GM18868 (cell line): ENCODE data around the gene TOP2B.

Experiments
- ATAC-seq: cut with Tn5 transposase; IDR thresholded peaks from one replicate; pipeline ENCODE4 v1.9.1; 2021; ENCODE audit warnings: mild to moderate bottlenecking, moderate library complexity; ENCODE audit not compliant: unreplicated experiment

Gene TOP2B

GRCh38 chr3:25564075-25564474 lies 100.6 kb downstream of the TOP2B start:
- no peak for ATAC-seq

- ATAC-seq: no peak
These were observed 101.1 kb downstream of the TOP2B start for GRCh38 chr3:25563601-25564000.

- ATAC-seq: no peak
These were observed 105.9 kb downstream of the TOP2B start for GRCh38 chr3:25558796-25559195.

DNA sequence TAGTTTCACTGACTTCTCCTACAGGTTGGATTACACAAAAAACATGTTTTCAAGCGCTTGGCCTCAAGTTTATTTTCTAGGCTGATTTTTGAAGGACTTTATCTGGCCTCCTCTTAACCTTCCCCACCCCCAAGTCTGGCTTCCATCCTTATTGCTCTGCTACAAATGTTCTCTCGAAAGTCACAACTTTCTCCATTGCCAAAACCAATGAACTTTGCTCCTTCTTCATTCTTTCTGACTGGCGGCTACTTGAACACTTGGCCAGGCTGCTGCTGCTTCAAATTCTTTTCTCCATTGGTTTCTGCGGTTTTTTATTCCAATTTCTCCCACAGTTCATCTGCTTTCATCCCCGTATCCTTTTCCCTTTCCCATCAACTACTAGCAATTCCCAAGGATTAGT lies 106.6 kb downstream of the TOP2B start:
- no peak for ATAC-seq

GRCh38 chr3:25557694-25558093 lies 107.0 kb downstream of the TOP2B start:
- ATAC-seq: no peak

GRCh38 chr3:25556447-25556846 lies 108.3 kb downstream of the TOP2B start:
- ATAC-seq: no peak

DNA sequence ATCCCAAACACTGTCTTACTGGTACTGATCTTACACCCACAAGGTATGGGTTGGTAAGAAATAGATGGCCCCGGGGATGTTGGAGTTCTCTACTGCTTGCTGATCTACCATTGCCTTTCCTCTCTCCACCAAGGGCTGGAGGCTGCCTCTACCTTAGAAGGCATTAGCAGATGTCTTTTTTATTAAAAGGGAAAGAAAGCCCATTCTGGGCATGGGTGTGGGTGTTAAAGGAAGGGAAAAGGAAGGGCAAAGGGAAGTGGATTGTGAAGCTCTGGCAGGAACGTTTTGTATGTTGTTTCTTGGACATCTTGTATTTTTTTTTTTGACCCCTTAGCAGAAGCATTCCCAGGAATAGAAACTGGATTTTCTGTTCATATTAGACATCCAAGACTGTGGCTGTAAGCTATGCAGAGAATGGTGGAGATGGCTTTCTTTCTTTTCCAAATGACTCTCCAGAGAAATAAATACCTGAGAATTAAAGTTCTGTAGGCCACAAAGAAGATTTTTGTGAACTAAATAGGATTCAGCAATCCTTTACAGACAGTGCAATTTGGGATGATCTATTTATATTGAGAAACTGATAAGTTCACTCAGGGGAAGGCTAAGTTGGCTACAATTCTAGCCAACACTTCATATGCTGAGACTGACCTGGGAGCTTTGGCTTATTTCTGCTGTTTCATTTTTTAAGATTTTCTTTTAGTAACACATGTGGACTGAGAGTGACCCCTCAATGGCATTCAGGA lies 108.8 kb downstream of the TOP2B start:
- no peak for ATAC-seq

- no peak for ATAC-seq
These were observed 110.3 kb downstream of the TOP2B start for GRCh38 chr3:25554376-25554775.

DNA sequence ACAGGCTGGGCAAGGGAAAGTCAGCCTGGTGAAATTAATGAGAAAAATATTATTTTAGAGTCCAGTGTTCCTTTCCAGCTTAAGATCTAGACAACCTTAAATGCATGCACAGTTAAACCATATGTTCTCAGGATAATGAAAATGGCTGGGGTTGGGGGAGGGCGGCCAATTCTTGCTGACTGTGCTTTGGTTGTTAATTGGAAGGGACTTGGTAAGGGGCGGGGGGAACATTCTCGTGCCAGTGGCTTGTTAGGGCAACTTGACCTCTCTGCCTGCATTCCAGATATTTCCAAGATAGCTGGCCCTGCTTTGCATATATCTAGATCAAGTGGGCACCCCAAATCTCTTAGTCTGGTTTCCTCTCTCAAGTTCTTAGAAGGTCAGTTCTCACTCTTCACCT lies 112.5 kb downstream of the TOP2B start:
- ATAC-seq: no peak

GRCh38 chr3:25548836-25549235 lies 115.9 kb downstream of the TOP2B start:
- no peak for ATAC-seq

DNA sequence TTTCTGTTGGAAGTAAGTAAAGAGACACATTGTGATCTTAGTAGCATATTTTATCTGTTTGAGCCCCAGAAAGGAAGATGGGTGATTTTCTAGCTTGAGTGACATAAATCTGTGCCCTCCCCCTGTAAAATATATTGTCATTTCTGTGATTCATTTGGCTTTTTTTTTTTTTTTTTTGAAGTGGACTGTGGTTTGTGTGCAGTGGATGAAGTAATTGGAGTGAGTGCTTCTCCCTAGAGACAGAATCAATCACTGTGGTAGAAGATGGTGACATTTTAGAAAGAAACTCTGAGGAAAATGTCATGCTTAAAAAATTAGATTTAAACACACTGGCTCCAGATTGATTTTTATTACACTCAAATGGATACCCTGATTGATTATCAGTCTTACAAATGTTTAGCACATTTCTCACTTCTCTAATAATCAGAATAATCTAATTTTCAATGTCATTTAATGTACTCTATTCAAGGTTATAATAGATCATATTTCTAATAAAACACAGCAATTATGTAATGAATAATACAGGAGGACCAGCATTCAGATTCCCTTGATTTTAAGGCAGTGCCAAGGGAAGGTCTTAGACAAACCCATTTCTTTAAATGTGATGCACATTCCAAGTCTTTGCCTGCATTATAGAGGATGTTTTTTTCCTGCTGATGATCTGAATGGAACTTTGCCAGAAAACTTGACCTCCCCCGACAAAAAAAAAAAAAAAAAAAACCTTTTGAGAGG lies 116.6 kb downstream of the TOP2B start:
- ATAC-seq: no peak
